ENCODE results near the gene ANKRD2.

The ANKRD2 gene

DNA sequence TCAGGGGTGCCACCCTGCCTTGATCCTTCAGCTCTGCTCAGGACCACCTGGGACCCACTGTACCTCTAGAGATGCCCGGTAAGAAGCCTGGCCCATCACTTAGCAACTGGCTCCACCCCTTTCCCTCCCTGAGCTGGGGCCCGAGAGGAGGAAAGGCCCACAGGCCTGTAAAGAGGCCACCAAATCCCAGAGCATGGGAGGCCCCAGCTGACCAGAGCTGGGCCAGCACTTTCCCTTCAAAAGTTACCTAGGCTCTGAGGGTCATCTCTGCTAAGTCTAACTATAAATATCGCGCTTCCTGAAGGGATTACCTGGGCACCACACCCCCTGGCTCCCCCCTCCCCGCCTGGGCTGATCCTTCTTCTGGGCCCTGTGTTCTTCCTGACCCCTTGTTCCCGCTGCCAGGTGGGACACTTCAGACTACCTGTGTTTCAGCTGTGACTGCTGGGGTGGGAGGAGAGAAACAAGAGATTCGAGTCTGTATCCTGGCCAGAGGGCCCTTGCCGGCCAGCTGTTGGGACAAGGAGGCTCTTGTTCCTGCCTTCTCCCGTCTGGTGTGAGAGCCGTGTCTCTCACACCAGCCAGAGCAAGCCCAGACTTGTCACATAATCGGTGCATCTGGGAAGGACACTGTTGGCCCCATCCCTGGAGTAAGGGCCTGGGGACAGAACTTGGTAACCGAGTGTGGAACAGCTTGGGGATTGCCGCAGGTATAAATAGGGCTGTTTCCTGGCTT is 22.8 kb upstream of the ANKRD2 start (continued):
- TF ChIP-seq MZF1 (tag by site-specific recombination; IDR thresholded peaks at IDR 0.05; ENCODE audit: borderline replicate concordance) (no peak), KLF9 (tag by site-specific recombination; IDR thresholded peaks at IDR 0.05; ENCODE audit: low read depth) (no peak), BCL11B (tag by site-specific recombination; IDR thresholded peaks at IDR 0.05; ENCODE audit: low read depth) (no peak), ZSCAN30 (tag by site-specific recombination; IDR thresholded peaks at IDR 0.05) (peak; percentile 97), HOXC10 (CRISPR knock-in tag; IDR thresholded peaks at IDR 0.05) (no peak), SCRT2 (tag by site-specific recombination; IDR thresholded peaks at IDR 0.05) (peak; percentile 41; the same call in 1 of the 2 replicates), ZNF664 (tag by site-specific recombination; IDR thresholded peaks at IDR 0.05) (no peak), ZNF214 (tag by site-specific recombination; IDR thresholded peaks at IDR 0.05; ENCODE audit: borderline replicate concordance) (no peak), WT1 (tag by site-specific recombination; IDR thresholded peaks at IDR 0.05) (0 out of 2 replicates have a peak, but pooled peaks have one; percentile 10), REPIN1 (tag by site-specific recombination; IDR thresholded peaks at IDR 0.05; ENCODE audit: low read depth) (no peak), ZNF335 (tag by site-specific recombination; conservative IDR thresholded peaks at IDR 0.05) (peak; percentile 83), SETDB1 (IDR thresholded peaks at IDR 0.05; ENCODE audit: insufficient read length, low read length) (no peak), ZNF112 (tag by site-specific recombination; IDR thresholded peaks at IDR 0.05) (no peak), ZNF324 (tag by site-specific recombination; IDR thresholded peaks at IDR 0.05) (peak; percentile 48; the same call in 1 of the 2 replicates), RBAK (tag by site-specific recombination; IDR thresholded peaks at IDR 0.05) (no peak), ZNF544 (tag by site-specific recombination; IDR thresholded peaks at IDR 0.05) (no peak), ZNF239 (tag by site-specific recombination; IDR thresholded peaks at IDR 0.05) (no peak), ZNF514 (tag by site-specific recombination; IDR thresholded peaks at IDR 0.05) (no peak), ZNF366 (tag by site-specific recombination; conservative IDR thresholded peaks at IDR 0.05) (peak; percentile 52), ZNF707 (tag by site-specific recombination; IDR thresholded peaks at IDR 0.05) (no peak), IKZF3 (tag by site-specific recombination; IDR thresholded peaks at IDR 0.05) (peak; percentile 47; the same call in 1 of the 2 replicates), ZBTB21 (tag by site-specific recombination; IDR thresholded peaks at IDR 0.05) (no peak), ZNF16 (tag by site-specific recombination; IDR thresholded peaks at IDR 0.05; ENCODE audit: low read depth) (no peak), ZNF175 (tag by site-specific recombination; IDR thresholded peaks at IDR 0.05) (no peak), ZNF140 (tag by site-specific recombination; IDR thresholded peaks at IDR 0.05) (no peak)
- TF ChIP-seq, protein P1, sequence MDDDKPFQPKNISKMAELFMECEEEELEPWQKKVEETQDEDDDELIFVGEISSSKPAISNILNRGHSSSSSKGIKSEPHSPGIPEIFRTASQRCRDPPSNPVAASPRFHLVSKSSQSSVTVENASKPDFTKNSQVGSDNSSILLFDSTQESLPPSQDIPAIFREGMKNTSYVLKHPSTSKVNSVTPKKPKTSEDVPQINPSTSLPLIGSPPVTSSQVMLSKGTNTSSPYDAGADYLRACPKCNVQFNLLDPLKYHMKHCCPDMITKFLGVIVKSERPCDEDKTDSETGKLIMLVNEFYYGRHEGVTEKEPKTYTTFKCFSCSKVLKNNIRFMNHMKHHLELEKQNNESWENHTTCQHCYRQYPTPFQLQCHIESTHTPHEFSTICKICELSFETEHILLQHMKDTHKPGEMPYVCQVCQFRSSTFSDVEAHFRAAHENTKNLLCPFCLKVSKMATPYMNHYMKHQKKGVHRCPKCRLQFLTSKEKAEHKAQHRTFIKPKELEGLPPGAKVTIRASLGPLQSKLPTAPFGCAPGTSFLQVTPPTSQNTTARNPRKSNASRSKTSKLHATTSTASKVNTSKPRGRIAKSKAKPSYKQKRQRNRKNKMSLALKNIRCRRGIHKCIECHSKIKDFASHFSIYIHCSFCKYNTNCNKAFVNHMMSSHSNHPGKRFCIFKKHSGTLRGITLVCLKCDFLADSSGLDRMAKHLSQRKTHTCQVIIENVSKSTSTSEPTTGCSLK (tag by site-specific recombination; IDR thresholded peaks at IDR 0.05): no peak
- TF ChIP-seq, protein P2, sequence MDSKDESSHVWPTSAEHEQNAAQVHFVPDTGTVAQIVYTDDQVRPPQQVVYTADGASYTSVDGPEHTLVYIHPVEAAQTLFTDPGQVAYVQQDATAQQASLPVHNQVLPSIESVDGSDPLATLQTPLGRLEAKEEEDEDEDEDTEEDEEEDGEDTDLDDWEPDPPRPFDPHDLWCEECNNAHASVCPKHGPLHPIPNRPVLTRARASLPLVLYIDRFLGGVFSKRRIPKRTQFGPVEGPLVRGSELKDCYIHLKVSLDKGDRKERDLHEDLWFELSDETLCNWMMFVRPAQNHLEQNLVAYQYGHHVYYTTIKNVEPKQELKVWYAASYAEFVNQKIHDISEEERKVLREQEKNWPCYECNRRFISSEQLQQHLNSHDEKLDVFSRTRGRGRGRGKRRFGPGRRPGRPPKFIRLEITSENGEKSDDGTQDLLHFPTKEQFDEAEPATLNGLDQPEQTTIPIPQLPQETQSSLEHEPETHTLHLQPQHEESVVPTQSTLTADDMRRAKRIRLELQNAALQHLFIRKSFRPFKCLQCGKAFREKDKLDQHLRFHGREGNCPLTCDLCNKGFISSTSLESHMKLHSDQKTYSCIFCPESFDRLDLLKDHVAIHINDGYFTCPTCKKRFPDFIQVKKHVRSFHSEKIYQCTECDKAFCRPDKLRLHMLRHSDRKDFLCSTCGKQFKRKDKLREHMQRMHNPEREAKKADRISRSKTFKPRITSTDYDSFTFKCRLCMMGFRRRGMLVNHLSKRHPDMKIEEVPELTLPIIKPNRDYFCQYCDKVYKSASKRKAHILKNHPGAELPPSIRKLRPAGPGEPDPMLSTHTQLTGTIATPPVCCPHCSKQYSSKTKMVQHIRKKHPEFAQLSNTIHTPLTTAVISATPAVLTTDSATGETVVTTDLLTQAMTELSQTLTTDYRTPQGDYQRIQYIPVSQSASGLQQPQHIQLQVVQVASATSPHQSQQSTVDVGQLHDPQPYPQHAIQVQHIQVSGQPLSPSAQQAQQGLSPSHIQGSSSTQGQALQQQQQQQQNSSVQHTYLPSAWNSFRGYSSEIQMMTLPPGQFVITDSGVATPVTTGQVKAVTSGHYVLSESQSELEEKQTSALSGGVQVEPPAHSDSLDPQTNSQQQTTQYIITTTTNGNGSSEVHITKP (tag by site-specific recombination; IDR thresholded peaks at IDR 0.05): peak; percentile 90
- TF ChIP-seq, protein P3, sequence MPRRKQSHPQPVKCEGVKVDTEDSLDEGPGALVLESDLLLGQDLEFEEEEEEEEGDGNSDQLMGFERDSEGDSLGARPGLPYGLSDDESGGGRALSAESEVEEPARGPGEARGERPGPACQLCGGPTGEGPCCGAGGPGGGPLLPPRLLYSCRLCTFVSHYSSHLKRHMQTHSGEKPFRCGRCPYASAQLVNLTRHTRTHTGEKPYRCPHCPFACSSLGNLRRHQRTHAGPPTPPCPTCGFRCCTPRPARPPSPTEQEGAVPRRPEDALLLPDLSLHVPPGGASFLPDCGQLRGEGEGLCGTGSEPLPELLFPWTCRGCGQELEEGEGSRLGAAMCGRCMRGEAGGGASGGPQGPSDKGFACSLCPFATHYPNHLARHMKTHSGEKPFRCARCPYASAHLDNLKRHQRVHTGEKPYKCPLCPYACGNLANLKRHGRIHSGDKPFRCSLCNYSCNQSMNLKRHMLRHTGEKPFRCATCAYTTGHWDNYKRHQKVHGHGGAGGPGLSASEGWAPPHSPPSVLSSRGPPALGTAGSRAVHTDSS (tag by site-specific recombination; IDR thresholded peaks at IDR 0.05): no peak
- TF ChIP-seq, protein P4, sequence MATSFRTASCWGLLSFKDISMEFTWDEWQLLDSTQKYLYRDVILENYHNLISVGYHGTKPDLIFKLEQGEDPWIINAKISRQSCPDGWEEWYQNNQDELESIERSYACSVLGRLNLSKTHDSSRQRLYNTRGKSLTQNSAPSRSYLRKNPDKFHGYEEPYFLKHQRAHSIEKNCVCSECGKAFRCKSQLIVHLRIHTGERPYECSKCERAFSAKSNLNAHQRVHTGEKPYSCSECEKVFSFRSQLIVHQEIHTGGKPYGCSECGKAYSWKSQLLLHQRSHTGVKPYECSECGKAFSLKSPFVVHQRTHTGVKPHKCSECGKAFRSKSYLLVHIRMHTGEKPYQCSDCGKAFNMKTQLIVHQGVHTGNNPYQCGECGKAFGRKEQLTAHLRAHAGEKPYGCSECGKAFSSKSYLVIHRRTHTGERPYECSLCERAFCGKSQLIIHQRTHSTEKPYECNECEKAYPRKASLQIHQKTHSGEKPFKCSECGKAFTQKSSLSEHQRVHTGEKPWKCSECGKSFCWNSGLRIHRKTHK (tag by site-specific recombination; IDR thresholded peaks at IDR 0.05): no peak
- TF ChIP-seq, protein P5, sequence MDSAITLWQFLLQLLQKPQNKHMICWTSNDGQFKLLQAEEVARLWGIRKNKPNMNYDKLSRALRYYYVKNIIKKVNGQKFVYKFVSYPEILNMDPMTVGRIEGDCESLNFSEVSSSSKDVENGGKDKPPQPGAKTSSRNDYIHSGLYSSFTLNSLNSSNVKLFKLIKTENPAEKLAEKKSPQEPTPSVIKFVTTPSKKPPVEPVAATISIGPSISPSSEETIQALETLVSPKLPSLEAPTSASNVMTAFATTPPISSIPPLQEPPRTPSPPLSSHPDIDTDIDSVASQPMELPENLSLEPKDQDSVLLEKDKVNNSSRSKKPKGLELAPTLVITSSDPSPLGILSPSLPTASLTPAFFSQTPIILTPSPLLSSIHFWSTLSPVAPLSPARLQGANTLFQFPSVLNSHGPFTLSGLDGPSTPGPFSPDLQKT (IDR thresholded peaks at IDR 0.05; ENCODE audit: borderline replicate concordance, low read depth, low read length): no peak
